HG02623 (cell line): Measurements from ENCODE around the gene USP31.
A peak's percentile ranks its signal among the peaks of the same experiment; 100 is the strongest.

Experiments
- ATAC-seq: cut with Tn5 transposase; IDR thresholded peaks from one replicate; pipeline ENCODE4 v1.9.1; 2021; ENCODE audit warnings: moderate library complexity; ENCODE audit not compliant: unreplicated experiment

The USP31 gene, protein sequence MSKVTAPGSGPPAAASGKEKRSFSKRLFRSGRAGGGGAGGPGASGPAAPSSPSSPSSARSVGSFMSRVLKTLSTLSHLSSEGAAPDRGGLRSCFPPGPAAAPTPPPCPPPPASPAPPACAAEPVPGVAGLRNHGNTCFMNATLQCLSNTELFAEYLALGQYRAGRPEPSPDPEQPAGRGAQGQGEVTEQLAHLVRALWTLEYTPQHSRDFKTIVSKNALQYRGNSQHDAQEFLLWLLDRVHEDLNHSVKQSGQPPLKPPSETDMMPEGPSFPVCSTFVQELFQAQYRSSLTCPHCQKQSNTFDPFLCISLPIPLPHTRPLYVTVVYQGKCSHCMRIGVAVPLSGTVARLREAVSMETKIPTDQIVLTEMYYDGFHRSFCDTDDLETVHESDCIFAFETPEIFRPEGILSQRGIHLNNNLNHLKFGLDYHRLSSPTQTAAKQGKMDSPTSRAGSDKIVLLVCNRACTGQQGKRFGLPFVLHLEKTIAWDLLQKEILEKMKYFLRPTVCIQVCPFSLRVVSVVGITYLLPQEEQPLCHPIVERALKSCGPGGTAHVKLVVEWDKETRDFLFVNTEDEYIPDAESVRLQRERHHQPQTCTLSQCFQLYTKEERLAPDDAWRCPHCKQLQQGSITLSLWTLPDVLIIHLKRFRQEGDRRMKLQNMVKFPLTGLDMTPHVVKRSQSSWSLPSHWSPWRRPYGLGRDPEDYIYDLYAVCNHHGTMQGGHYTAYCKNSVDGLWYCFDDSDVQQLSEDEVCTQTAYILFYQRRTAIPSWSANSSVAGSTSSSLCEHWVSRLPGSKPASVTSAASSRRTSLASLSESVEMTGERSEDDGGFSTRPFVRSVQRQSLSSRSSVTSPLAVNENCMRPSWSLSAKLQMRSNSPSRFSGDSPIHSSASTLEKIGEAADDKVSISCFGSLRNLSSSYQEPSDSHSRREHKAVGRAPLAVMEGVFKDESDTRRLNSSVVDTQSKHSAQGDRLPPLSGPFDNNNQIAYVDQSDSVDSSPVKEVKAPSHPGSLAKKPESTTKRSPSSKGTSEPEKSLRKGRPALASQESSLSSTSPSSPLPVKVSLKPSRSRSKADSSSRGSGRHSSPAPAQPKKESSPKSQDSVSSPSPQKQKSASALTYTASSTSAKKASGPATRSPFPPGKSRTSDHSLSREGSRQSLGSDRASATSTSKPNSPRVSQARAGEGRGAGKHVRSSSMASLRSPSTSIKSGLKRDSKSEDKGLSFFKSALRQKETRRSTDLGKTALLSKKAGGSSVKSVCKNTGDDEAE (N-terminal part only)

GRCh38 chr16:23149267-23149992, at the start of gene USP31:
TSS of gene USP31 (minus strand) at chr16:23149452. CDS start at chr16:23149270, 182 bp downstream.
- ATAC-seq = peak; percentile 93

DNA sequence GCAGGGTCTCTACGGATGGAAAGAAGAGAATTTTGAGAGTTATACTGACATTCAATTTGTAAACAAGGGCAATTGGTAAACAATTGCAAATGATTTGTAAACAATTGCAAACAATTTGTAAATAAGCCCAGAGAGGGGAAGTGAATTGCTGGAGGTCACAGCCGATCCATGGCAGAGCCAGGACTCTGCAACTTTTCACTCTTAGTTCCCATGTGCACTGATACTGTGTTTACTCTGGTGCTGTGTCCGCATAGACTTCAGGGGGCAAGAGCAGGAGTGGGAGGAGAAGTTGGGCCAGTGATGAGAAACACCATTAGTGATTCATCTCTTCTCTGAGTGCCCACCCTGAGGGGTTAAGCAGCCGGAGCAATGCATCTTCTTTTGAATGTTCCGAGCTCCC, 47.3 kb upstream of the USP31 start:
- no peak for ATAC-seq

- no peak for ATAC-seq
Measured at GRCh38 chr16:23195366-23195978, 46.2 kb upstream of the USP31 start.

GRCh38 chr16:23194497-23195221, 45.4 kb upstream of the USP31 start:
- ATAC-seq = no peak

DNA sequence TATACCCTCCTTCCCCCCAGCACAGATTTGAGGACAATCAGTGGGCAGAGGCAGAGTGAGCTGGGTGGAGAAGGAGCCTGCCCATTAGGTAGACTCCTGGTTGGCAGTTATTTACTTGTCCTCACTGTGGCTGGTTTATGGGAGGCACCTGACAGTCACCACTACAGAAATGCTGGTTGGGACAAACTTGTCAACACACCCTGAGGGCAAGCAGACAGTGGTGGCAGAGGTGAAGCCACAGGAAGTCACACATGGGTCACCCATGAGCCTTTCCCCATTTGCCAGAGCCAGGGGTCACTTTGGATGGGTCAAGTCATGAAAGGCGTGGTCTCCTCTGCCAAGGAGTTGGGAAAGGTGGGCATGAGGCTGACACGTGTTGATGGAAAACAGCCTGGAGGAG, 39.7 kb upstream of the USP31 start:
- no peak for ATAC-seq

DNA sequence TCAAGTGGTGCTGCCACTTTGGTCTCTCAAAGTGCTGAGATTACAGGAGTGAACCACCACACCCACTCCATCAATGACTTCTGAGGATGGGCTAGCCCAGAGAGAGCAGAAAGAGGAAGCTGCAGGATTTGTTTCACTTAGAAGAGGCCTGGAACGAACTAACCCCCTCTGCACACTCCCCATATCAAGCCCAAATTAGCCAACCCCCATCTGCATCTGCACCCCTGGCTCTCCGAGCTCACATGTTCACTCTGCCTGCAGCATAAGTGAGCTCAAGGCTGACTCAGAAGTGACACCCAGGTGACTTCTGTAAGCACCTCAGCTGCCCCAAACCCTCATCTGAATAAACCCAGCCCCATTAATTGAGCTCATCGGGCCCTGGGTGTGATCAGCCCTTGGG, 38.1 kb upstream of the USP31 start:
- ATAC-seq = no peak

DNA sequence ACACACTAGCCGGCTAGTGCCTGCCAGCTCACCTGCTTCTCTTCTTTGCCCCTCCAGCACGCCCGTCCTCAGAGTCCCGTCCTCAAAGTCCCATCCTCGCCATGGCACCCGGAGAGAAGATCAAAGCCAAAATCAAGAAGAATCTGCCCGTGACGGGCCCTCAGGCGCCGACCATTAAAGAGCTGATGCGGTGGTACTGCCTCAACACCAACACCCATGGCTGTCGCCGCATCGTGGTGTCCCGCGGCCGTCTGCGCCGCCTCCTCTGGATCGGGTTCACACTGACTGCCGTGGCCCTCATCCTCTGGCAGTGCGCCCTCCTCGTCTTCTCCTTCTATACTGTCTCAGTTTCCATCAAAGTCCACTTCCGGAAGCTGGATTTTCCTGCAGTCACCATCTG, 36.9 kb upstream of the USP31 start:
- ATAC-seq = no peak

DNA sequence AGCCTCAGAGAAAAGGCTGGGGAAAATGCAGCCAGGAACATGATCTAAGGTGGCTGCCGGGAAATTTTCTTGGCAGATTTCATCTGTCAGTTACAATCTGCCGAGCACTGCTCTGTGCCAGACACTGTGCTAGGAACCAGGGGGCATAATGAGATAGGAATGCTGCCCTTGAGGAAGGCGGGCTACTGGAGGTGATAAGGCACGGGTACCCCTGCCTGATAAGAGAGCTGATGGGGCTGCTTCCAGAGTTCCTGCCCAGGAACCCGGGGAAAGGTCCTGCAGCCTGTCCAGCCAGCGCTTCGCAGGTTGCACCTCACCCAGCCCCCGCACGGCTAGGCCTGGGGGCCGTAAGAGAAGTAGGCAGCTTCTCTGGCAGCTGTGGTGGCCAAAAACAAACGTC, 36.4 kb upstream of the USP31 start:
- no peak for ATAC-seq

DNA sequence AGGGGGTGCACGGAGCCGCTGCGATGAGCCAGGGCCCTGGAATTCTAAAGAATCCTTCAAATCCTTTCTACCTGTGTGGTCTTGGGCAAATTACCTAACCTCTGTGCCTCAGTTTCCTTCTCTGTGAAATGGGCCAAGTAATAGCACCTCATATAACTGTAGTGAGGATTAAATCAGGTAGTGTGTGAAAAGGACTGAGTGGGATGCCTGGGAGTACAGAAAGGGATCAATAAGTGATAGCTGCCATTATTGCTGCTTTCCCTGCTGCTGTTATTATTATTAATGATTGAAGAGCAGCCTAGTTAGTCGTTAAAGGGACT, 34.3 kb upstream of the USP31 start:
- ATAC-seq = no peak

DNA sequence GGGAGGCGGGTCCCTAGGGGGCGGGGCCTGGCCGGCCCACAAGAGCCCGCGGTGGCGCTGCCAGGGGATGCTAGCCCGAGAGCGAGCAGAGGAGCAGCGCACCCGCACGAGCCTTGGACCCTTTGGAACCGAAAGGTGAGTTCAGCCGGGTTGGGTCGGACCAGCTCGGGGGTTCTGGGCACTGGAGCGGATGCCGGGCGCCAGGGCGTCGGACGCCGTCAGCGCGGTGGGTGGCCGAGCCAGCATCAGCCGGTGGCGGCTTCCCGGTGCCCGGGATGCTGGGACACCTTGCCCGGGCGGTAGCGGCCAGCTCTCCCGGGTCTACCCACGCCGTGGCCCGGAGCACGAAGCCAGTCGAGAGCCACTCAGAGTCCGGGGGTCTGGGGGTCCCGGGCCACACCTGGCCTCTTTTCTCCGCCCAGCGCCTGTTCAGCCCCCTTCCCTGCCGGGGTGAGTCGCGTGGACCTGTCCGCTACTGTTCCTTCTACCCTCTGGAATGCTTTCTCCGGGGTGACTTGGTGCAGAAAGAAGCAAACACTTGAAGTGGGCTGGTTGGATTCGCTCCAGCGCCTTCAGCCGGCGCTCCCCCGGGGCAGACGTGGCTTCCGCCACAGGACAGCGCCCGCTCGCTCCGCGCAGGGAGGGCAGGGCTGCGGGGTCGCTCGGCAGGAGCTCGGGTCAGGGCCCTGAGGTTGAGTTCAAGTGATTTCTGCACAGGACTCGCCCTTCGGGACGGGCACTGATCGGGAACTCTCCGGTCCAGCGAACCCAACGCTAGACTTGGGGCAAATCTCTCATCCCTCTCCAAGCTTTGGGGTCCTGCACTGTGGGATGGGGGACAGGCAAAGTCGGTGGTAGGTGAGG, 33.7 kb upstream of the USP31 start, which contains the start of gene SCNN1G:
SCNN1G (plus strand) TSS at position 67 of the 864 bp plus-strand sequence. CDS start 3,527 bp downstream, outside the sequence.
- no peak for ATAC-seq

GRCh38 chr16:23182206-23182678, 33.0 kb upstream of the USP31 start:
- peak; percentile 83 for ATAC-seq

GRCh38 chr16:23181506-23181905, 32.3 kb upstream of the USP31 start:
- ATAC-seq = no peak

- ATAC-seq = no peak
Measured at GRCh38 chr16:23175651-23176050, 26.4 kb upstream of the USP31 start.

DNA sequence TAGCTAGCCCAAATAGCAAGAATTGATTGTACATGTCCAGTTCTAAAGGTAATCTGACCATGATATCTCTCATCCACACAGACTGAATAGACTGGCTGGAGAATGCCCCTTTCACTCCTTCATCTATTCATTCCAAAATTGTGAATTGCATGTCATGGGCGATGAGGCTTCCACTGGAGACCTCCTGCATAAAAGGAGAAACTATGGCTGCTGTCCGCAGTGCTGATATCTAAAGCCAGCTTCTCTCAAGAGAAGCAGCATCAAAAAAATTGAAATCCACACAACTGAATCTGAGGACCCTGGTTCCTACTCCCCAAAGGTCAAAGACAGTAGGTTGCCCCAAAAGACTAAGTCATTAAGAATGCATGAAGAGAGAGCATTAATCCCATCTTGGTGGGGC, 25.4 kb upstream of the USP31 start:
- ATAC-seq = no peak

DNA sequence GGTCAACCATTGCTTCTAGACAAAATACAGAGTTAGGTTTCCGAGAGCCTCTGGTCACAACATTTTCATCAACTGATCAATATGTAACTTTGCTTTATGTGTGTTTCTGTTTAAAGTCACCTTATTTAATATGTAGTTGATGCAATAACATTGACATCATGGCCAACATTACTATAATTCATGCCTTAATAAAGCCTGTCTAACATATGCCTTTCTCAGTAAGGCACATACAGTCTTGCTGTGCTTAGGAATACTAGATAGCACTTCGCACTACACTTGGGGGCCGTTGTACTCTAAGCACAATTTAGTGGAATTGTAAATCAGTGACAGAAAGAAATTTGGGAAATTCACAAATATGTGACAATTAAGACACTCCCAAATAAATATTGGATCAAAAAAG, 23.7 kb upstream of the USP31 start:
- no peak for ATAC-seq

- ATAC-seq = no peak
Measured at GRCh38 chr16:23172583-23172982, 23.3 kb upstream of the USP31 start.

GRCh38 chr16:23164736-23165135, 15.5 kb upstream of the USP31 start:
- ATAC-seq = no peak

DNA sequence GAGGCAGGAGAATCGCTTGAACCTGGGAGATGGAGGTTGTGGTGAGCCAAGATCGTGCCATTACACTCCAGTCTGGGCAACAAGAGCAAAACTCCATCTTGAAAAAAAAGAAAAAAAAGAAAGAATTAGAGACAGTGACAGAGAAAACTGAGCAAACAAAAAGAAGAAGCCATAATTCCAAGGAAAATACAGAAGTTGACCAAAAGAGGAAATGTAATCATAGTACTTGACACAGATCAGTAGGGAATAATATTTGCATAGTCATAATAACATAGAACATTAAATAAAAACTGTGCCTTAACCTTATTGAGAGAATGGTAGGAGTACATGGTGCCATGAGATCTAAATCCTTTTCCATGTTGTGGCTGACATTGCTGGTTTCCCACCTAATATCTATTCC, 14.7 kb upstream of the USP31 start:
- ATAC-seq = no peak
